CD1c-positive myeloid dendritic cell (primary cell): ENCODE results near the gene ERICH4.
A peak's percentile ranks its signal among the peaks of the same experiment; 100 is the strongest.
"Not testable (repeated sequence)": the region's sequence is repeated elsewhere in the genome, so short reads cannot be mapped to it uniquely, and the experiment has no call there.

ENCODE experiments used
- DNase-seq: peaks from one replicate; pipeline ENCODE4 v3.0.0-alpha.2; 2016; ENCODE audit errors: extremely low spot score

Gene ERICH4

GRCh38 chr19:41435376-41435775 lies 7.6 kb upstream of the ERICH4 start:
- DNase-seq, result not testable (repeated sequence)

GRCh38 chr19:41435936-41436673 lies 6.9 kb upstream of the ERICH4 start:
- DNase-seq, result no peak

- DNase-seq, result no peak
Observed at GRCh38 chr19:41436674-41436951, 6.3 kb upstream of the ERICH4 start.

DNA sequence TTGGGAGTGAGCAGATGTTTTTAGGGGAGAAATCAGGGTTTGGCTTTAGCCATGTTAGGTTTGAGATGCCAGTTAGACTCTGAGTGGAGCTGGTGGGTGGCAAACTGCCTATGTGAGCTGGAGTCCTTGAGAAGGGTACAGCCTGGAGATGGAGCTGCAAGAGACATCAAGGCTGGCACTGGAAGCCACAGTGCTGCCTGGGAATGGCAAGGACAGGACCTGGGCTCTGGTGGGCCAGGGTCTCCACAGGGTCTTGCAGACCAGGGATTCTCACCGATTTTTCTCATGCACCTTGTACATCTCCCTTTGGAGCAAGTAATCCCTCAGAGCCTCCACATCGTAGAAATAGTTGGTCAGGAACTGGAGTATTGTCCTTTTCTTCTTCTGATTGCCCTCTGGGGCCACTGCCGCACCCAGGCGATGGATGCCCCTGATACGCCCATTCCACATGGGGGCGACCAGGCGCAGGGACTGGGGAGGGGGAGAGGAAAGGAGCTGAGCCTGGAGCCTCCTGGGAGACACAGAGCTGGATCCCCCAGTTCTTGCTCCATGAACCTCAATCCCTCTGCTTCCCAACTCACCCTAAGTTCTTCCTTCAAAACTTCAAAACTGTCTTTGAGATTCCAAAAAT lies 4.9 kb upstream of the ERICH4 start:
- no peak for DNase-seq

DNA sequence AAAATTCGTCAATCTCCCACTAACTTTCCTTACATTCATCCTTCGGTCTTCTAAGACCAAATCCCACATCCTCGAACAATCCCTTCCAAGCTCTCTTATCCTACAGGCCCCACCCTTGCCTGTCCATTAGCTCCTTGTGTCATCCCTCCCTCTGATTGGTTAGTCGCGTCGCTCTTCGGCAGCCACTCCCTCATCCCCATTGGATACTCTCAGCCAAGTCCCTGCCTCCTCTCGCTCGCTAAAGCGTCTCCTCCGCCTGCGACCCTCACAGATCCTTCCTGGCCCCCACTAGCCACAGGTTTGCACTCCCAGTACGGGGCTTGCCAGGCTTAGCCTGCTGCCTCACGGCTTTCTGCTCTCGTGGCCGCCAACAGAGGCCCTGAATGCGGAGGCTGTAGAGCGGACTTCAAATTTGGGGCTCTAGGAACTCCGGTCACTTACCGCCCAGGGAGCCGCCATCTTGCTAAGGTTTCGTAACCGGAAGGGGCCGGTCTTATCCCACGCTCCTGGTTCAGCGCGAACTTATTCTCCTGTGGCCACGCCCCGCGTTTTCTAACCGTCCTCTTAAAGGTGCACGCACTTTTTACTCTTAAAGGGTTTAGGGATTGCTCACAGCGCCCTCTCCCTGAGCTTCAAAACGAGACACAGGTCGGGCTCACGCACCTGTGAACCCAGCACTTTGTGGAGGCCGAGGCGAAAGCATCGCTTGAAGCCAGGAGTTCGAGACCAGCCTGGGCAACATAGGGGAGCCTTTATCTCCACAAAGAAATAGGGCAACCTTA lies 3.3 kb upstream of the ERICH4 start, which contains the start of gene DMAC2:
DMAC2 (minus strand) TSS at position 472 of the 782 bp plus-strand sequence; CDS start at position 459, 13 bp downstream.
- peak; percentile 98 for DNase-seq

DNA sequence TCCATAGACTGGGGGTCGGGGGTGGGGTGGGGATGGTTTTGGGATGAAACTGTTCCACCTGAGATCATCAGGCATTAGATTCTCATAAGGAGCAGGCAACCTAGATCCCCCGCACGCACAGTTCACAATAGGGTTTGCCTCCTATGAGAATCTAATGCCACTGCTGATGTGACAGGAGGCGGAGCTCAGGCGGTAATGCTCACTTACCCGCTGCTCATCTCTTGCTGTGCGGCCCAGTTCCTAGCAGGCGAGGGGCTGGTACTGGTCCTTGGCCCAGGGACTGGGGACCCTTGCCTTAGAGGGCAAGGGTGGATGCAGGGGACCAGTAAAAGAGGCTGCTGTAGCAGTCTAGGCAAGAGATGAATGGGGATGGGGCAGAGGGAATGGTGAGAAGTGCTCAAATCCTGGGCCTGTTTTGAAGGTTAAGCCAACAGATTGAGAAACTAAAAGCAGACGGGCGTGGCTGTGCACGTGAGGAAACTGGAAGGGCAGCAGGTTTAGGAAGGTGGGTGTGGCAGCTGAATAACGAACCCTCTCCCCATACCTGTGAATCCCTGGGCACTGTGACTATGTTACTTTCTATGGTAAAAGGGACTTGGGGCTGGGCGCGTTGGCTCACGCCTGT lies 1.5 kb upstream of the ERICH4 start:
- DNase-seq, result no peak

- DNase-seq, result no peak
Observed at GRCh38 chr19:41443813-41444455, 978 bp downstream of the ERICH4 start.

- DNase-seq, result no peak
Observed at GRCh38 chr19:41445575-41445974, 2.6 kb downstream of the ERICH4 start.

DNA sequence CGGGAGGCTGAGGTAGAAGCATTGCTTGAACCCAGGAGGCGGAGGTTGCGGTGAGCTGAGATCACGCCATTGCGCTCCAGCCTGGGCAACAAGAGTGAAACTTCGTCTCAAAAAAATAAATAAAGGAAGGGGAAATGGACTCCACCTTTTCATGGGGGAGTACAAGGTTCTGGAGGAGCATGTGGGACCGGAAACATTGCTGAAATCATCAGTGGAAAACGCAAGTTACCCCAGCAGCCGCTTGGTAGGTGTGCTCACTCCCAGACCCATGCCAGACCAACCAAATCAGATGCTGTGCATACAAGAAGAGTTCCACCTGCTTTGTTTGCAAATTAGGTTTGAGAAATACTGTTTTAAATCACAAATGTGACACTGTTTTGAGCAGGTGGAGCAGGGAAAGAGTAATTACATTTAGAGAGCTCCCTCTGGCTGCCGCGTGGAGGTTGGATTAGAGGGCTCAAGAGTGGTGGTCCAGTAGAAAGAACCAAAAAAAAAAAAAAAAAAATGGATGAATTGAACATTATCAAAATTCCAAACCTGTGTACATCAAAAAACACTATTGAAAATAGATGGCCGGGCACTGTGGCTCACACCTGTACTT lies 4.9 kb downstream of the ERICH4 start:
- DNase-seq, result no peak

GRCh38 chr19:41449079-41449864 lies 6.3 kb downstream of the ERICH4 start:
- DNase-seq, result peak; percentile 82

- DNase-seq, result no peak
Observed at GRCh38 chr19:41449865-41450178, 6.9 kb downstream of the ERICH4 start.

- no peak for DNase-seq
Observed at GRCh38 chr19:41452584-41453275, 9.8 kb downstream of the ERICH4 start.

GRCh38 chr19:41455936-41456335 lies 13.0 kb downstream of the ERICH4 start:
- DNase-seq, result no peak

- DNase-seq, result no peak
Observed at GRCh38 chr19:41456342-41456918, 13.5 kb downstream of the ERICH4 start.

- DNase-seq, result no peak
Observed at GRCh38 chr19:41457241-41457640, 14.3 kb downstream of the ERICH4 start.

- DNase-seq, result no peak
Observed at GRCh38 chr19:41462497-41462896, 19.5 kb downstream of the ERICH4 start.

- DNase-seq, result peak; percentile 60
Observed at GRCh38 chr19:41463257-41464256, 20.6 kb downstream of the ERICH4 start.

DNA sequence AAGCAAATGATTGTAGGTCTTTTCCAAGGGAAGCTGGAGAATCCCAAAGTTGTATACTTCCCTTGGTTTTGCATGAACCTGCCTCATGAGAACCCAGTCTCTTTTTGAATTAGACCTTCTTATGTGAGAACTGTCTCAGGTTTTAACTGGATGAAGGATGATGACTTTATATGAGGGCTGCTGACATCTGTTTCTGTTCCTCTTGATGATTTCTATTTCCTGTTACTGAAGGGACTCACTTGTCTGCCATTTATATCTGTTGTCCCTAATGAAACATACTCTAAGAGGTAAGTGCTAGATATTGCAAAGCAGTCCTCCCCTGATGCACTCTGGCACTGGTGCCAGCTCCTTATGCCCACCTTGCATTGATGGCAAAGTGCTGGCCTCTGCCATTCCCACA lies 33.6 kb downstream of the ERICH4 start:
- peak; percentile 20 for DNase-seq

- no peak for DNase-seq
Observed at GRCh38 chr19:41478171-41478570, 35.2 kb downstream of the ERICH4 start.
